ENCODE results near the gene KRT7. TPM values are rescaled to one million over a fixed set of nuclear protein-coding genes. Genes with fewer than 3 reads are reported as not detected.

Gene KRT7
- total RNA-seq = 1 to 10 TPM; 1.1 to 1.8 TPM

GRCh38 chr12:52232674-52233461 lies at the start of gene KRT7:
TSS of gene KRT7 (plus strand) at chr12:52233243. CDS start at chr12:52233297, 54 bp downstream.
- CTCF ChIA-PET = no interaction called here

GRCh38 chr12:52183544-52183910 lies 49.5 kb upstream of the KRT7 start:
- ChIA-PET CTCF (no interaction called here), POLR2A (no interaction called here)

More at GRCh38 chr12:52232674-52233461, at the start of gene KRT7:
- POLR2A ChIA-PET = no interaction called here

- CTCF ChIA-PET = no interaction called here
- POLR2A ChIA-PET = no interaction called here
These were observed 49.1 kb upstream of the KRT7 start for GRCh38 chr12:52183971-52184370.

- POLR2A ChIA-PET = no interaction called here
- CTCF ChIA-PET = no interaction called here
These were observed 48.2 kb upstream of the KRT7 start for GRCh38 chr12:52184813-52185212.

GRCh38 chr12:52185400-52185967 lies 47.6 kb upstream of the KRT7 start:
- ChIA-PET CTCF (interaction anchor here (1.1 kb wide), 1 partner anchor 28 kb away, joined by 3 read pairs; no protein-coding TSS in a partner anchor), POLR2A (no interaction called here)

GRCh38 chr12:52186118-52186840 lies 46.8 kb upstream of the KRT7 start:
- POLR2A ChIA-PET = no interaction called here

GRCh38 chr12:52187206-52187605 lies 45.8 kb upstream of the KRT7 start:
- CTCF ChIA-PET = interaction anchor here (1.3 kb wide), 1 partner anchor 14 kb away, joined by 3 read pairs; no protein-coding TSS in a partner anchor

More at GRCh38 chr12:52186118-52186840, 46.8 kb upstream of the KRT7 start:
- CTCF ChIA-PET = interaction anchor here (1.1 to 1.3 kb wide), 2 partner anchors 13 to 27 kb away, joined by 3 read pairs; no protein-coding TSS in a partner anchor

GRCh38 chr12:52187640-52188039 lies 45.4 kb upstream of the KRT7 start:
- POLR2A ChIA-PET = no interaction called here
- CTCF ChIA-PET = interaction anchor here (1.3 kb wide), 1 partner anchor 14 kb away, joined by 3 read pairs; no protein-coding TSS in a partner anchor

More at GRCh38 chr12:52187206-52187605, 45.8 kb upstream of the KRT7 start:
- POLR2A ChIA-PET = no interaction called here

GRCh38 chr12:52188658-52189057 lies 44.4 kb upstream of the KRT7 start:
- CTCF ChIA-PET = no interaction called here
- POLR2A ChIA-PET = no interaction called here

- ChIA-PET POLR2A (no interaction called here), CTCF (interaction anchor here (0.6 kb wide), 1 partner anchor 312 kb away, joined by 3 read pairs; no protein-coding TSS in a partner anchor)
These were observed 43.5 kb upstream of the KRT7 start for GRCh38 chr12:52189376-52190174.

- CTCF ChIA-PET = interaction anchor here (1.3 kb wide), 1 partner anchor 137 kb away, joined by 3 read pairs; no protein-coding TSS in a partner anchor
- POLR2A ChIA-PET = no interaction called here
These were observed 41.9 kb upstream of the KRT7 start for GRCh38 chr12:52190860-52191729.

- ChIA-PET POLR2A (no interaction called here), CTCF (interaction anchor here (0.9 kb wide), 1 partner anchor 12 kb away, joined by 3 read pairs; no protein-coding TSS in a partner anchor)
These were observed 40.9 kb upstream of the KRT7 start, which contains the start of gene KRT80 for GRCh38 chr12:52191841-52192791. TSS of gene KRT80 (minus strand) at chr12:52192014. CDS start at chr12:52191902, 112 bp downstream.

GRCh38 chr12:52193532-52193931 lies 39.5 kb upstream of the KRT7 start:
- ChIA-PET POLR2A (no interaction called here), CTCF (no interaction called here)

- POLR2A ChIA-PET = no interaction called here
- CTCF ChIA-PET = no interaction called here
These were observed 39.1 kb upstream of the KRT7 start for GRCh38 chr12:52193991-52194390.

- POLR2A ChIA-PET = no interaction called here
- CTCF ChIA-PET = no interaction called here
These were observed 37.8 kb upstream of the KRT7 start for GRCh38 chr12:52195065-52195730.

GRCh38 chr12:52197371-52198231 lies 35.4 kb upstream of the KRT7 start:
- POLR2A ChIA-PET = no interaction called here
- CTCF ChIA-PET = interaction anchor here (0.6 kb wide), 1 partner anchor 68 kb away, joined by 4 read pairs; no protein-coding TSS in a partner anchor

Data from activated CD8-positive, alpha-beta memory T cell treated with anti-CD3 and anti-CD28 coated beads for 36 hours (primary cell).